ENCODE results near the gene MOCS3. TPM values are rescaled to one million over a fixed set of nuclear protein-coding genes. Genes with fewer than 3 reads are reported as not detected.
"Not testable (repeated sequence)": the region's sequence is repeated elsewhere in the genome, so short reads cannot be mapped to it uniquely, and the experiment has no call there.

Gene MOCS3
- total RNA-seq, 1 donor from 2014 or later: 9.8 TPM

DNA sequence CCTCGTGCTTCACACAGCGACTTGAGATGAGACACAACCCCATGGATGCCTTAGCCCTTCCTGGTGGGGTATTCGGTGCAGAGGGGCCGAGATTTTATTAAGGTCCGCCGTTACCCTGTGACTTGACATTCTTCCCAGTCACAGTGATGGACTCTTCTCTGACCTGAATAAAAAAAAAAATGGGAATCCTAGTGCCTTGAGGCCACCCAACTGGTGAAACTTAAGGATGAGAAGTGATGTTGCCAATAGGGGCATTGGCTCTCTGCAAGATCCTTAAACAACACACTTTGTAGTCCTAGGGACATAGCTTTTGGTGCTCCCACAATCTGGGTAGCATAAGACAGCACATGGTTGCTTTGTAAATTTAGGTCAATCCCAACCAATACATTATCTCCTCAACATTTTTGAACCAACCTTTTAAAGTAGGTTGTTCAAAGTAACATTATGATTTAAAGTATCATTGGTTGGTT is 26.6 kb upstream of the MOCS3 start:
- no peak for DNase-seq (ENCODE audit: low read depth)

DNA sequence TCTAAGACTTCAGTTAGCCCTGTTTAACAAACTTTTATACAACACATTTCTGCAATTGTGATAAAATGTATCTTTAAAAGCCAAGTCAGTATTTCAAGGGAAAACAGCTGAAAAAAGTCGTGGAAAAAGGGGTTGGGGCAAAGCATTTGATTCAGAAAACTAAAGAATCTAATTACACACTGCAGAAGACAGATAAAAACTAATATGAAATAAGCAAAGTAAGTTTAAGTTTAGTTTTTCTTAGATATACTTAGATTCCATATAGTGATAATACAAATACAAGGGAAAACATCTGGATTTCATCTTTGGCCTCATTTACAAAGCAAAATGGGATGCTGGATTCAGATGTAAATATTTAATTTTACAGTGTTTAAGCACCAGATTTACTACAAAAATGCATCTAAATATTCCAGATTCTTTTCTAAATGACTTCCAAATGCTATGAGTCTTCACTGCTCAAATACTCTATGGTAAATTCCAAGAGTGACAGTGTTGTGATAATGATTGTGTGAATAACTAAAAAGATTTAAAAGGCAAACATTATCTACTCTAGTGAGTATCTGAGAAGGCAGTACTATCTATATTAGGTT is 25.8 kb upstream of the MOCS3 start:
- DNase-seq (ENCODE audit: low read depth): no peak

DNA sequence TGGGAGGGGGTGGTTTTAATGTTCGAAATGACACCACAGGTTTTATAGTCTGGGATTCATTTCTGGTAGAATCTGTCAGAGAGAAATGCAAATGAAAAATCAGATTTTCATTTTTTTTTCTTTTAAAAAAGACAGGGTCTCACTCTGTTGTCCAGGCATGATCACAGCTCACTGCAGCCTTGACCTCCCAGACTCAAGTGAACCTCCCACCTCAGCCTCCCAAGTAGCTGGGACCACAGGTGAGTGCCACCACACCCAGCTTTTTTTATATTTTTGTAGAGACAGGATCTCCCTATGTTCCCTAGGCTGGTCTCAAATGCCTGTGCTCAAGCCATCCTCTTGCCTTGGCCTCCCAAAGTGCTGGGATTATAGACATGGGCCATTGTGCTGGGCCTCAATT is 25.0 kb upstream of the MOCS3 start:
- no peak for DNase-seq (ENCODE audit: low read depth)

DNA sequence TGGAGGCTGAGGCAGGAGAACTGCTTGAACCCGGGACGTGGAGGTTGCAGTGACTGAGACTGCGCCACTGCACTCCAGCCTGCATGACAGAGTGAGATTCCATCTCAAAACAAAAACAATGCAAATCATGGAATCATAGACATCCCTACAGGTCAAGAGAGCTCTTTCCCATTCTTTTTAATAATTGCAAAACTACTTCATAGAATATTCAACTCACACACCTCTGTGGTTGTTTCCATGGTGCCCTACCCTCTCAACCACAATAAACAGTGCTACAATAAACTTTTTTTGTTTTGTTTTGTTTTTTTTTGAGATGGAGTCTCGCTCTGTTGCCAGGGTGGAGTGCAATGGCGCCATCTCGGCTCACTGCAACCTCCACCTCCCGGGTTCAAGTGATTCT is 15.5 kb upstream of the MOCS3 start:
- peak; percentile 20 for DNase-seq (ENCODE audit: low read depth)

DNA sequence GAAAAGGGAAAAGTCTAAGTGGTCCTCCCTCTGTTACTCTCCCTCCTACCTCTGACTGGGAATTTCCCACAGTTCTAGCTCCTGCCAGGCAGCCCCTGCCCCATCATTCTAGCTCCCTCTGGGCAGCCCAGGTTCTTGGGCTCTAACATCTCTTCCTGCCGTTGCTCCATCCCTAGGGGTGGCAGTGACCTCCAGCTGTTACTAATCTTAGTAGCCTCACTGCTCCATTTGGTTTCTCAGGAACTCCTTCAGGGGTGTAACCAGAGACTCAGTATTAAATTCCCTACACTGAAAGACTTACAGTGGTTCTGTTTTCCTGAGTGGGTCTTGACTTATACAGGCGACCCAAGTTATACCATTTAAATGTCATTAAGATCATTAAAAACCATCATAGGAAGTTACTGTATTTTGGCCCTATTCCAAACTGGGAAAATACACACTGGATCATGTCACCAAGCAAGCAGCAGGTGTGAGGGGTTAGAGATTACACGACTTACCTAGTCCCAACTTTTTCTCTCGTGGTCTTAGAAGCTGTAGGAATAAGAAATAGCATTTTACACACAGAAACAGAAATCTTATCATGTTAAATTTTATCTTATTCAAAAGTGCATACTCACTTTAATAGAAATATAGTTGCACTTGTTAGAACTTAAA is 10.4 kb upstream of the MOCS3 start:
- DNase-seq (ENCODE audit: low read depth): no peak

DNA sequence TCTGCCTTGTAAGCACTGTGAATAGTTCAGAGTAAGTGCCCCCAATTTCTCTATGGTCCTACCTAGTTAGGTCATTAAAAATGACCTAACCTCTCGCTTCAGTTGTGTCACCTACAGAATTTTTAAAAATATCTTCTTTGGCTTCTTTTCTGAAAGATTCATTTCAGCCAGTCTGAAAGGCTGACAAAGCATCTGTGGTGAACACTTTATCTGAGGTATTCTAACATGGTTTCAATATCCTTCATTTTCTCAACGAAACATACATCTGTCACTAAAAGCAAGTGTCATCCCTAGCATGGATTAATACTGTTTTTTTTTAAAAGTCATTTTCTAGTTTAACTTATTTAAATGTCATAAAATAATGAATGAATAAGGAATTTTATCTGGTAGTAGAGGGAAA is 5.4 kb upstream of the MOCS3 start:
- no peak for DNase-seq (ENCODE audit: low read depth)

DNA sequence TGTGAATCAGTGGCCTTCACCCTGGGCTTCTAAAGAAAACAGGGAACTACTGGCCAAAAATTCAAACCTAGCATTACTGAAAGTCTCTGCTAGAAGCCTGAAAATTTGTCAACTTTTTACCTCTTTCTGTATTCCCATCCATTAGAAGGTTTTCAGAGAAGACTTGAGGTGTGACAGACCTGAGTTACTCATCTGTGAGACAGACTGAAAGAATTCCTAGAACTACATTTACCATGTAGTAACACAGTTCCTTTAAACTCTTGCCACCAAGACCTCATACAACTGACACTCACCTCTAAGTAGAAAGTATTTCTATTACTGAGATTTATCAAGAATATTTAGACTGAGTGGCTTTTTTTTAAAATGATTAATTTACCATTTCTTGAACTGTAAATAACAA is 4.8 kb upstream of the MOCS3 start:
- DNase-seq (ENCODE audit: low read depth): no peak

DNA sequence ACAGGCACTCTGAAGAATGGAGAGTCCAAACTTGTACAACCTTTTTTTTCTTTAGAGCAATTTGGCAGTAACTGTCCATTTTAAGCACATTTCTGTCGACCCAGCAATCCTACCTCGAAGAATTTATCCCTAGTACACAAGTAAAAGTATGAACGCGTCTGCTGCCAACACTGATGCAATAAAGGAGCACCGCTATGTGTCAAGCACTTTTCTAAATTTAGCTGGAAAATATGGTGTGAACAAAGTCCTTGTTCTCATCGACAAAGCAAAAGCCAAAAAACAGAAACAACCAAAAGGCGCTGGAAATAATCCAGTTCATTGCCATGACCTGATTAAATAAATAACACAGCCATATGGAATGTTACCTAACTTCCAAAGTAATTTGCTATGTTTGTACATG is 1.3 kb upstream of the MOCS3 start:
- peak; percentile 10 for DNase-seq (ENCODE audit: low read depth)

DNA sequence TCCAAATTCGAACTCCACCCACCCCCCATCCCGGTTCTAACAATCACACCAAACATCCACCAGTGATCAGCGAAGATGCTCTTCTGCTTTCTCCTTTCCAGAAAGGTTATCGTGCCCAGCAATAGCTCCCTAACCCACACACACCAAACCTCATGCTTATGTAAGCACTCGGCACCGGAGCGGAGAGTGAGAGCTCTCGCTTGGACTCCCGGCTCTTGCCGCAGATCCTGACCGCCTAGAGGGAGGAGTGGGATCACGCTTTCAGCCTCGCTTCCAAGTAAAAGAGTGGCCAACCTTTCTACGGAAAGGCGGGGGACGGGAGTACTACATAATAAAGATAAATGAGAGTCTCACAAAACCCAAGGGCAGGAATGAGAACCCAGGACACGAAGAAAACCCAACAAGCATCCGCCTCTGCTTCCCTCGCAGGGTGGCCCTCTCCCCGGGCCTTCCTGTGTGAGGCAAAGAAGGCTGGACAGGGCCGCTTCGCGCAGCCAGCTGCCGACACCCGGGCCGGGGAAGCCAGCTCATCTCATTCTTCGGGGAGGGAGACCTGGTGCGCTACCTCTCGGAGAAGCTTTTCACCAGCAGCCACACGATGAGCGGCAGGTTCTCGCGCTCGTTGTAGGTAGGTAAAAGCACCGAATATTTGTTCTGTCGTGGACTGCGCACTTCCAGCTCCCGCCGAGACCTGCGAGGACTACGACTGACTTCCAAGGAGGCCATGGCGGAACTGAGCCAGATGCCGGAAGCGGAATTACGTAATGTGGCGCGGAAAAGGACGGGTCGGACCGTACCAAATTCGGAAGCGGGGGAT is 612 bp upstream of the MOCS3 start, which contains the start of gene DPM1:
Gene DPM1, minus strand, starts transcription at position 735 of the 817 bp plus-strand sequence. Its CDS starts 9 bp downstream, at position 726.
- DNase-seq (ENCODE audit: low read depth): peak; percentile 23

DNA sequence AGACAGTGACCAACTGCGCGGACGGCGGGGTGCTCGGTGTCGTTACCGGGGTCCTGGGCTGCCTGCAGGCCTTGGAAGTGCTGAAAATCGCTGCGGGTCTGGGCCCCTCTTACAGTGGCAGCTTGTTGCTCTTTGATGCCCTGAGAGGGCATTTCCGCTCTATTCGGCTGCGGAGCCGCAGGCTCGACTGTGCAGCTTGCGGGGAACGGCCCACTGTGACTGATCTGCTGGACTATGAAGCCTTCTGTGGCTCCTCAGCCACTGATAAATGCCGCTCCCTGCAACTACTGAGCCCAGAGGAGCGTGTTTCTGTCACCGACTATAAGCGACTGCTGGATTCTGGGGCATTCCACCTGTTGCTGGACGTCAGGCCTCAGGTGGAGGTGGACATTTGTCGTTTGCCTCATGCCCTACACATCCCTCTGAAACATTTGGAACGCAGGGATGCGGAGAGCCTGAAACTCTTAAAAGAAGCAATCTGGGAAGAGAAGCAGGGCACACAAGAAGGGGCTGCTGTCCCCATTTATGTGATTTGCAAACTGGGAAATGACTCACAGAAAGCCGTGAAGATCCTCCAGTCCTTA is 1.0 kb downstream of the MOCS3 start:
- DNase-seq (ENCODE audit: low read depth): no peak

DNA sequence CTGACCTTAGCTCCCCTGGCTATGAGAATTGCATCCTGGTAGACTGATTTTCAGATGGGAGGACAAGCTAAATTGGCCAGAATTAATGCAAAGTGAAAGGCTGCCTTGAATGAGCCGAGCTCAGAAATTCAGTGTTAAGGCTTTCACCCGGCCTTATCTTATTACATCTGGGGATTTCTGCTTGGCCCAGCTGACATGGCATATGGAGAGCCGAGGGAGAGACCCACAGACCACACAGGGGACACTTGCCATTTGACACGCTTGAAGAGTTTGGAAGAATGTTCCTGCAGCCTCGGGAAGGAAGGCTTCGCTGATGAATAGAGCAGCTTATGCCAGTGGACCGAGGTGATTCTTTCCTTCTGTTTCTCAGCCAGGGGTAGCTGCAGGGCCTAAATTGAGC is 9.0 kb downstream of the MOCS3 start:
- DNase-seq (ENCODE audit: low read depth): peak; percentile 71

DNA sequence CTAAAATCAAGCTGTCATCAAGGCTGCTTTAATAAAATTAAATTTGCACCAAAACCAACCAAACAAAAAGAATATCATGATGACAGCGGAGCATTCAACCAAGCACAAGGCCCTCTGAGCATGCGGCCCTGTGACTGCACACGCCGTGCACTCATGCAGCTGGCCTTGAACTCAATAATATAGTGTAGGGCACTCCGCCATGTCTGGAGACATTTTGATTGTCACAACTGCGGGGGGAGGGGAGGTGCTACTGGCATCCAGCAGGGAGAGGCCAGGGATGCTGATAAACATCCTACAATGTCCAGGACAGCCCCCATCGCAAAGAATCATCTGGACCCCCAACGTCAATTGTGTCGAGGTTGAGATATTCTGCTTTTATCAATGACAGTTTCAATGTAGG is 9.7 kb downstream of the MOCS3 start:
- no peak for DNase-seq (ENCODE audit: low read depth)

DNA sequence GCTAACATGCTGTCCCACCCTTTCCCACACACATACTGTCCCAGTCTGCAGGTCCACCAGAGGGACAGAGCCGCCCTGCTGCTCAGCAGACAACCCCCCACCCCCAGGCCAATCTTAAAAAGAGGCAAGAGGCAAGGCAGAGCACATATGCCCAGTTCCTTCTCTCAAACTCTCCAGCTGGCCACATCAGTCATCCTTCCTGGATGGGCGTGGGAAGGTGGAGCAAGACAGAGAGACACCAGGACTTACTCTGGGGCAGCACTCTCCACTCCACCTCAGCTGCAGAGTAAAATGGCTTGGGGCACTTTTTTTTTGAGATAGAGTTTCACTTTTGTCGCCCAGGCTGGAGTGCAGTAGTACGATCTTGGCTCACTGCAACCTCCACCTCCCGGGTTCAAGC is 10.8 kb downstream of the MOCS3 start:
- DNase-seq (ENCODE audit: low read depth): no peak

DNA sequence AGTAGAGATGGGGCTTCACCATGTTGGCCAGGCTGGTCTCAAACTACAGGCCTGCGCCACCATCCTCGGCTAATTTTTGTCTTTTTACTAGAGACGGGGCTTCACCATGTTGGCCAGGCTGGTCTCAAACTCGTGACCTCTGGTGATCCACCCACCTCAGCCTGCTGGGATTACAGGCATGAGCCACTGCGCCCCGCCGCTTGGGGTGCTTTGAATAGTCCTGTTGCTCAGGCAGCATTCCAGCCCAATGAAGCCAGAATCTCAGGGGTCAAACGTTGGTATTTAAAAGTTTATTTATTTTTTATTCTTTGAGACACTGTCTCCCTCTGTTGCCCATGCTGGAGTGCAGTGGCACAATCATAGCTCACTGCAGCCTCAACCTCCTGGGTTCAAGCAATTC is 11.3 kb downstream of the MOCS3 start:
- DNase-seq (ENCODE audit: low read depth): no peak

DNA sequence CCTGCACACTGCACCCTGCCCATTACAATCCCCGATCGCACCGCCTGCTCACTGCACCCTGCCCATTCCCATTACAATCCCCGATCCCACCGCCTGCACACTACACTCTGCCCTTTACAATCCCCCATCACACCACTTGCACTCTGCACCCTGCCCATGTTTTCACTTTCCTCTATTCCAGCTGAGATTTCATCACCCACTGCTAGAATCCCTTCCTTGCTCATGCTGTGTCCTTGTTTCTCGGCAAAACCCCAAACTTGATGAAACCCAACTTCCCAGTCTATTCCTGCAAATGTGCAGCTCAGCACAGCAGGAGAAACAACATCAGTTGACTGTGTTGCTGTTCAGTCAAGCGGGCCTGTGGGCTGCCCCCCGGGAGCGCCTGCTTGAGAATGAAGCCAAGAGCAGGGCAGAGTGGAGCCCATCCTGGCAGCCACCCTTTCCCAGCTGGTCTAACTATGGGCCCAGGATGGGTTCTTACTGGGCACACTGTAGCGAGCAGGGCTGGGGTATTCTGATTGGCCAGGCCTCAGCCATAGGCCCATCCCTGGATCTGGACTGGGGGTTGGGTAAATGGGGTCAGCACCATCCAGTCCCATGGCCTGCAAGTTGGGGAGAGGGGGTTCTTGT is 17.2 kb downstream of the MOCS3 start:
- DNase-seq (ENCODE audit: low read depth): no peak

DNA sequence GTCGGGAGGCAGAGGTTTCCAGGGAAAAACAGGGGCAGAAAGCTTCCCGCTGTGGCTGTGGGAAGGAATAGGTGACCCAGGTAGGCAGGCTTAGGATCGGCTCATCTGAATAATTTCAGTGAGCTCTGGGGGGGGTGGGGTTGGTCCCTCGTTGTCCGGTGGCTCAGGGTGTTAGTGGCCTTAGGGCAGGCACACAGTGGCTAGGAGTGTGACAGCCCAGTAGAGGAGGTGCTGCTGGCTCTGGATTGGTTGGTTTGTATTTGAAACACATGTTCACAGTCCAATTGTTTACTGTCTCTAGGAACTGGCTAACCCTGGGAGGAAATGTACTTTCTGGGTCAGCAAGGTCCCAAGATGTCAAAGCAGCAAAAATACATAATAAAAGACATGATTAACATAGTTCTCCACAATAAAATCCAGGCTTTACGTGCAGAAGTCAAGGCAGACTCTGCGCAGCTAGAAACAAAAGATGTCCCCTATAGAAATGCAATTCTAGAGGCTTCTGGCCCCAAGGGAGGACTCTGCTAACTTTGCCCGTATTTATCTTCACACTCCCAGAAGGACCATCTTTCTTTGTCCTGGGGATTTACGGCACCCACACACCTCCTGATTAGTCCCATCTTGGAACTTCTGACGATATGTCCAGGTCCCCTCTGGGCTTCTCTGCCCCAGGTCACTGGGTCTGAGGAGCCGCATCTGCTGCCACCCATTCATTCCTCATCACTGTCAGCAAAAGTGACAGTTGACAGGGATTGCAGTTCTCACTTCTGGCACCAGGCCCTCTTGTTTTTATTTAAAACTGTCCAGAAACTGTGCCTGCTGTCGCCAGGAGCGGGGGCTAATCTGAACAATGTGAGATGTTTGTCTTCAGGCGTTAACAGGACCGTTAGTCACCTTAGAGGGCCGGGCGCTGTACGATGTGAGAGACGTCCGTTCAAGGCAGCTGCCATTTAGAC is 18.7 kb downstream of the MOCS3 start:
- DNase-seq (ENCODE audit: low read depth): no peak

DNA sequence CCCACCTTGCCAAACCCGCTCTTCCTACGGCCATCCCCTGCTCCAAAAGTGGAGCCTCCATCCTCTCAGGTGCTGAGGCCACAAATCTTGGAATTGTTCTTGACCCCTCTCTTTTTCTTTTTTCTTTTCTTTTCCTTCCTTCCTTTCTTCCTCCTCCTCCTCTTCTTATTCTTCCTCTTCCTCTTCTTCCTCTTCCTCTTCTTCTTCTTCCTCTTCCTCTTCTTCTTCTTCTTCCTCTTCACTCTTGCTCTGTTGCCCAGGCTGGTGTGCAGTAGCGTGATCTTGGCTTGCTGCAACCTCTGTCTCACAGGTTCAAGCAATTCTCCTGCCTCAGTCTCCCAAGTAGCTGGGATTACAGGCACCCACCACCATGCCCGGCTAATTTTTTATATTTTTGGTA is 19.9 kb downstream of the MOCS3 start:
- not testable (repeated sequence) for DNase-seq (ENCODE audit: low read depth)

DNA sequence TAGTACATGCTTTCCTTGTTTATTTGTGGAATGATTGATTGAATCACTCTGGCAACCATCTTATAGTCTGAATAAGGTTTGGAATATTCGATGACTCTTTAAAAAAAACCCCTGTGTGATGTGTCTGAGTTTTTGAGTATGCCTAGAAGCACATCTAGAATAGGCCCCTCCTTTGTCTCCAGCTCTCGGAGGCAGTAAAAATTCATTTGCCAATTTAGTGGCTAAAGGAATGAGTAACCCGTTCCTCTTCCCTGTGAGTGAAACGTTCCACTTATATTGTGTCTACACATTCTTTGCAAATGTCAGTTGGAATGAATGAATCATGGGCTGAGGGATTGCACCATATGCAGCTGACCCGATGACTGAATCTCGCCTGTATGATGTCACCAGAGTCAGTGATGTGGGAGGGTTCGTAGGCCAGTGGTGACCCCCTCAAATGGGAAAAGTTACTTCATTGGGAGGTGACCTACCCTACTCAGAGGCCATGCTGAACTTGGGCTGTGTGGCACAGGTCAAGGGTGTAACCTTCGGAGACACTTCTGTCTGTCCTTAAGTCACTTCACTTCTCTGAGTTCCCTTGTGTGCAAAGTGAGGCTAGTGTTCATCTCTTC is 21.6 kb downstream of the MOCS3 start:
- DNase-seq (ENCODE audit: low read depth): peak; percentile 98

DNA sequence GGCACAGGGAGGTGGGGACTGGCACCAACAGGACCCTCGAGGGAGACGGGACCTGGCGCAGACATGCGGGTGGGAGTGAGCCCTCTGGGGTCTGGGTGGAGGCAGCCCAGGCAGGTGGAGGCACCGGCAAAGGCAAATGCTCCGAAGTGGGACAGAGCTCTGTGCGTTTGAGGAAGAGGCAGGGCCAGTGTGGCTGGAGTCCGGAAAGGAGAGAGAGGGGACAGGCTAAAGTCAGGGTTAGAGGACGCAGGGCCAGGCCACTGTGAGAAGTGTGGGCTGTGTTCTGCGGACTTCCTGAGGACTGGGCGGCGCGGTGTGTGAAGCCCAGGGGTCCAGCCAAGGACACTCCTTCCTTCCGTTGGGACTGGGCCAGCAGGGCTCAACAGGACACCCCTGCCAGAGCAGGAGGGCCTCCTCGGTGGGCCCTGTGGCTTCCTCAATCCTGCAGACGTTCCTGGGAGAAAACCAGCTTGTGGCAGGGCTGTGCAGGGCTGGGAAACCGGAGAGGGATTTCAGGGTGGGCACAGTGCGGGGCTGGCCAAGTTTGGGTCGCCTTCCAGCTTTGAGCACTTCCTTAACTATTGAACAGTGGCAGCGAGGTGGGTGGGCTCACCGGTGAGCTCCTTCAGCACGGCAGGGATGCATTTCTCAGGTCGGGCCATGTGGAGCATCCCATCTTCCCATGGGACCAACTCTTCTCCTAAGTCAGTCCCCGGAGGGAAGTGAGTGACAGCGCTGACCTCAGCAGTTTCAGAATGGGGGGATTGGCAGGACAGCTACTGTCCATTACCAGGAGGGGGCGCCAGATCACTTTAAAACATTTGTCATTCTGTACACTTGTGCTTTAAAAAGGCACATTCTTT is 22.5 kb downstream of the MOCS3 start:
- no peak for DNase-seq (ENCODE audit: low read depth)

DNA sequence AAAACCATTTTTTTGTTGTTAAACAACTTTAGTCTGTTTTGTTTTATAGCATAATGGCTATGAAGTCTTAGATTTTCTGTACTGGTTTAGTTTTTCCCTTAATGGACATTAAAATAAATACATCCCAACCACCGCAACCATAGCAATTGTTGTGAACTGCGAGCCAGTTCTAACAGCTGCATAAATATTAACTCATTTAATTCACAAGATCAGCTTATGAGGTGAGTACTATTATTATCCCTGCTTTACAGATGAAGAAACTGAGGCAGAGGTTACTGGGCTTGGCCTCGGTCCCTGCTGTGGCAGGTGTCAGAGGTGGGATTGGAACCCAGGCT is 23.1 kb downstream of the MOCS3 start:
- DNase-seq (ENCODE audit: low read depth): no peak

All from renal cortical epithelial cell (primary cell).